HG02763 (cell line): Measurements from ENCODE around the gene BATF.
A peak's percentile ranks its signal among the peaks of the same experiment; 100 is the strongest.

Experiments used
- ATAC-seq: cut with Tn5 transposase; IDR thresholded peaks from one replicate; pipeline ENCODE4 v1.9.1; 2021; ENCODE audit warnings: mild to moderate bottlenecking, moderate library complexity; ENCODE audit not compliant: unreplicated experiment

BATF gene

GRCh38 chr14:75499084-75499875 is 23.0 kb upstream of the BATF start:
- peak; percentile 46 for ATAC-seq

GRCh38 chr14:75501080-75501479 is 21.2 kb upstream of the BATF start:
- ATAC-seq = no peak

GRCh38 chr14:75504411-75504810 is 17.9 kb upstream of the BATF start:
- ATAC-seq = no peak

- no peak for ATAC-seq
These were observed 15.3 kb upstream of the BATF start for GRCh38 chr14:75506930-75507329.

- no peak for ATAC-seq
These were observed 11.7 kb upstream of the BATF start for GRCh38 chr14:75510547-75510946.

GRCh38 chr14:75511201-75511600 is 11.1 kb upstream of the BATF start:
- no peak for ATAC-seq

- peak; percentile 43 for ATAC-seq
These were observed 8.2 kb upstream of the BATF start for GRCh38 chr14:75513911-75514672.

GRCh38 chr14:75514673-75515628 is 7.3 kb upstream of the BATF start:
- ATAC-seq = peak; percentile 38

GRCh38 chr14:75515629-75515996 is 6.7 kb upstream of the BATF start:
- peak; percentile 24 for ATAC-seq

GRCh38 chr14:75518625-75519024 is 3.6 kb upstream of the BATF start:
- no peak for ATAC-seq

GRCh38 chr14:75519394-75519793 is 2.9 kb upstream of the BATF start:
- no peak for ATAC-seq

GRCh38 chr14:75519826-75520728 is 2.2 kb upstream of the BATF start:
- no peak for ATAC-seq

GRCh38 chr14:75520852-75521251 is 1.4 kb upstream of the BATF start:
- no peak for ATAC-seq

- ATAC-seq = peak; percentile 26
These were observed 662 bp upstream of the BATF start for GRCh38 chr14:75521415-75522199.

GRCh38 chr14:75522983-75523318 is 682 bp downstream of the BATF start:
- ATAC-seq = no peak

- no peak for ATAC-seq
These were observed 1.5 kb downstream of the BATF start for GRCh38 chr14:75523771-75524171.

- no peak for ATAC-seq
These were observed 3.7 kb downstream of the BATF start for GRCh38 chr14:75525969-75526368.

GRCh38 chr14:75527449-75528163 is 5.3 kb downstream of the BATF start:
- no peak for ATAC-seq

GRCh38 chr14:75531256-75531655 is 9.0 kb downstream of the BATF start:
- ATAC-seq = no peak
